Mesenchymal stem cell (in vitro differentiated cells and primary cell): ENCODE data around the gene ESR1.

Experiments
- DNase-seq: peaks from one replicate; pipeline ENCODE4 v3.0.0-alpha.2; 2013
- H2AFZ ChIP-seq: one replicate; pipeline ENCODE4 v1.6.1; 2013; ENCODE audit warnings: low read depth, mild to moderate bottlenecking, control low read depth, inconsistent platforms, low read length, moderate library complexity
- H2AK5ac ChIP-seq: 2 replicates; pipeline ENCODE4 v1.6.1; 2013; ENCODE audit warnings: low read length, moderate library complexity, mild to moderate bottlenecking, inconsistent platforms; ENCODE audit not compliant: severe bottlenecking
- H2BK120ac ChIP-seq: one replicate; pipeline ENCODE4 v1.6.1; 2013; ENCODE audit warnings: low read depth, mild to moderate bottlenecking, inconsistent platforms, low read length, moderate library complexity
- H2BK12ac ChIP-seq, 2 experiments: one replicate each; pipeline ENCODE4 v1.6.1; 2013; ENCODE audit warnings: inconsistent platforms in 2 of 2, low read length in 2 of 2, mild to moderate bottlenecking in 2 of 2, moderate library complexity in 2 of 2, control low read depth in 1 of 2
- H2BK15ac ChIP-seq: one replicate; pipeline ENCODE4 v1.6.1; 2013; ENCODE audit warnings: mild to moderate bottlenecking, low read depth, inconsistent platforms; ENCODE audit not compliant: poor library complexity, severe bottlenecking
- H2BK5ac ChIP-seq: 2 replicates; pipeline ENCODE4 v1.6.1; 2013; ENCODE audit warnings: low read depth, mild to moderate bottlenecking, low read length, control low read depth, inconsistent platforms; ENCODE audit not compliant: poor library complexity, severe bottlenecking
- H3K14ac ChIP-seq, 2 experiments: one replicate each; pipeline ENCODE4 v1.6.1; 2013; ENCODE audit warnings: inconsistent platforms in 2 of 2, low read length in 2 of 2, control low read depth in 1 of 2, mild to moderate bottlenecking in 1 of 2, moderate library complexity in 1 of 2
- H3K18ac ChIP-seq, 2 experiments: one replicate each; pipeline ENCODE4 v1.6.1; 2013; ENCODE audit warnings: inconsistent platforms in 2 of 2, low read length in 2 of 2, control low read depth in 1 of 2, low read depth in 1 of 2, mild to moderate bottlenecking in 1 of 2
- H3K23ac ChIP-seq, 2 experiments: one replicate each; pipeline ENCODE4 v1.6.1; 2013; ENCODE audit warnings: inconsistent platforms in 2 of 2, low read length in 2 of 2, mild to moderate bottlenecking in 2 of 2, moderate library complexity in 2 of 2, control low read depth in 1 of 2
- H3K27ac ChIP-seq: 2 replicates; pipeline ENCODE4 v1.5.1; 2013; ENCODE audit warnings: mild to moderate bottlenecking, moderate library complexity, low read length, control low read depth, inconsistent platforms; ENCODE audit not compliant: poor library complexity, severe bottlenecking
- H3K27me3 ChIP-seq, 2 experiments: 2 replicates each; pipeline versions ENCODE4 v1.6.1 to v1.7.0; 2013; ENCODE audit warnings: low read length in 2 of 2, mild to moderate bottlenecking in 2 of 2, moderate library complexity in 2 of 2, control low read depth in 1 of 2, inconsistent platforms in 1 of 2; ENCODE audit not compliant: control insufficient read depth in 1 of 2, insufficient read depth in 1 of 2
- H3K36me3 ChIP-seq, 2 experiments: 2 replicates each; pipeline versions ENCODE4 v1.6.1 to v1.7.0; 2013; ENCODE audit warnings: low read length in 2 of 2, control low read depth in 1 of 2, inconsistent platforms in 1 of 2, low read depth in 1 of 2, mild to moderate bottlenecking in 1 of 2; ENCODE audit not compliant: insufficient read depth in 2 of 2, control insufficient read depth in 1 of 2
- H3K4ac ChIP-seq, 2 experiments: one replicate each; pipeline ENCODE4 v1.6.1; 2013; ENCODE audit warnings: inconsistent platforms in 2 of 2, low read length in 2 of 2, mild to moderate bottlenecking in 2 of 2, moderate library complexity in 2 of 2, control low read depth in 1 of 2, low read depth in 1 of 2
- H3K4me1 ChIP-seq: 2 replicates; pipeline ENCODE4 v1.6.1; 2013; ENCODE audit warnings: low read depth, low read length, control low read depth; ENCODE audit not compliant: control insufficient read depth, insufficient read depth
- H3K4me2 ChIP-seq: 2 replicates; pipeline ENCODE4 v1.6.1; 2013; ENCODE audit warnings: low read length, mild to moderate bottlenecking, inconsistent platforms; ENCODE audit not compliant: poor library complexity, severe bottlenecking
- H3K4me3 ChIP-seq, 2 experiments: 2 replicates each; pipeline versions ENCODE4 v1.5.1 to v1.7.0; 2013; ENCODE audit warnings: low read length in 2 of 2, mild to moderate bottlenecking in 2 of 2, control low read depth in 1 of 2, low read depth in 1 of 2; ENCODE audit not compliant: insufficient read depth in 1 of 2
- H3K79me1 ChIP-seq: replicated peaks from 2 replicates; pipeline ENCODE4 v1.6.1; 2013; ENCODE audit warnings: mild to moderate bottlenecking, control low read depth, low read length, inconsistent platforms; ENCODE audit not compliant: poor library complexity, severe bottlenecking
- H3K9ac ChIP-seq: 2 replicates; pipeline ENCODE4 v1.7.0; 2013; ENCODE audit warnings: mild to moderate bottlenecking, low read length, moderate library complexity
- H3K9me3 ChIP-seq: 2 replicates; pipeline ENCODE4 v1.7.0; 2013; ENCODE audit warnings: mild to moderate bottlenecking, low read length; ENCODE audit not compliant: control insufficient read depth
- H4K8ac ChIP-seq: one replicate; pipeline ENCODE4 v1.6.1; 2013; ENCODE audit warnings: inconsistent platforms, mild to moderate bottlenecking, low read length, moderate library complexity
- H4K91ac ChIP-seq: one replicate; pipeline ENCODE4 v1.6.1; 2013; ENCODE audit warnings: mild to moderate bottlenecking, low read length, inconsistent platforms
- WGBS: methylation state at CpG from one replicate; pipeline ENCODE4 v1.1.7; 2013; ENCODE audit warnings: mixed read lengths; 5-methylcytosine and 5-hydroxymethylcytosine counted together

ESR1 gene

GRCh38 chr6:151763303-151763702 is 44.2 kb upstream of the ESR1 start:
- Histone ChIP-seq H3K4ac (no peak overlapping the region), H3K9me3 (no peaks in the 10 kb centered on the region), H4K91ac (no peak overlapping the region), H3K18ac (no peak overlapping the region), H3K36me3 (no peaks in the 10 kb centered on the region), H4K8ac (no peak overlapping the region), H3K4me3 (peak overlapping the region in 1 of 2 experiments; percentile 72), H2BK15ac (no peak overlapping the region), H3K14ac (no peak overlapping the region), H3K79me1 (no peaks in the 10 kb centered on the region), H3K9ac (peak overlapping the region; percentile 72), H2BK5ac (no peak overlapping the region), H2BK120ac (no peak overlapping the region), H2AFZ (no peak overlapping the region), H3K23ac (no peak overlapping the region), H2AK5ac (no peak overlapping the region), H2BK12ac (no peak overlapping the region), H3K27ac (no peak overlapping the region), H3K4me1 (peaks cover 4% of the 10 kb centered on the region), H3K4me2 (no peak overlapping the region), H3K27me3 (peaks cover 0 to 7% of the 10 kb centered on the region in 2 experiments)
- 86% methylated on average over 6 of the region's 9 CpGs for WGBS
- no peak for DNase-seq

GRCh38 chr6:151763938-151764680 is 43.4 kb upstream of the ESR1 start:
- Histone ChIP-seq H4K8ac (no peak overlapping the region), H2BK12ac (peak overlapping the region in 1 of 2 experiments; percentile 54), H4K91ac (no peak overlapping the region), H3K4me2 (peak overlapping the region; percentile 67), H3K4me3 (peak overlapping the region; percentile 0 to 72), H3K18ac (no peak overlapping the region), H3K27ac (no peak overlapping the region), H2AK5ac (no peak overlapping the region), H3K14ac (peak overlapping the region in 1 of 2 experiments; percentile 76), H2BK120ac (no peak overlapping the region), H2BK15ac (no peak overlapping the region), H2AFZ (no peak overlapping the region), H3K27me3 (peaks cover 0 to 7% of the 10 kb centered on the region in 2 experiments), H3K9ac (peak overlapping the region; percentile 72), H3K79me1 (no peaks in the 10 kb centered on the region), H3K23ac (no peak overlapping the region), H2BK5ac (no peak overlapping the region), H3K4ac (no peak overlapping the region), H3K4me1 (peaks cover 4% of the 10 kb centered on the region), H3K36me3 (no peaks in the 10 kb centered on the region), H3K9me3 (no peaks in the 10 kb centered on the region)
- 10% methylated on average over 17 of the region's 20 CpGs for WGBS
- DNase-seq, result peak; percentile 66

GRCh38 chr6:151765444-151765886 is 42.0 kb upstream of the ESR1 start:
- Histone ChIP-seq H3K36me3 (no peaks in the 10 kb centered on the region), H3K18ac (no peak overlapping the region), H3K23ac (no peak overlapping the region), H3K4me3 (no peak overlapping the region), H4K8ac (no peak overlapping the region), H3K4me2 (no peak overlapping the region), H4K91ac (no peak overlapping the region), H3K4me1 (peaks cover 4% of the 10 kb centered on the region), H3K14ac (no peak overlapping the region), H2BK120ac (no peak overlapping the region), H3K27me3 (peaks cover 0 to 7% of the 10 kb centered on the region in 2 experiments), H2BK12ac (no peak overlapping the region), H2AK5ac (no peak overlapping the region), H3K9me3 (no peaks in the 10 kb centered on the region), H2BK5ac (no peak overlapping the region), H2AFZ (no peak overlapping the region), H3K79me1 (no peaks in the 10 kb centered on the region), H3K4ac (no peak overlapping the region), H3K27ac (peak overlapping the region; percentile 55), H3K9ac (peak overlapping the region; percentile 72), H2BK15ac (no peak overlapping the region)
- WGBS, result 0% methylated on average over 2 of the region's 2 CpGs
- DNase-seq, result peak; percentile 71

GRCh38 chr6:151772446-151772845 is 35.0 kb upstream of the ESR1 start:
- no peak overlapping the region for H2AK5ac ChIP-seq
- H3K4me1 ChIP-seq, result no peaks in the 10 kb centered on the region
- no peak overlapping the region for H3K9ac ChIP-seq
- no peak for DNase-seq
- no peaks in the 10 kb centered on the region for H3K36me3 ChIP-seq
- H3K4ac ChIP-seq, result no peak overlapping the region
- no peak overlapping the region for H2AFZ ChIP-seq
- H4K8ac ChIP-seq, result no peak overlapping the region
- no peak overlapping the region for H2BK15ac ChIP-seq
- no peaks in the 10 kb centered on the region for H3K79me1 ChIP-seq
- no peaks in the 10 kb centered on the region for H3K27me3 ChIP-seq
- no CpG with 5 or more reads among the region's 1 CpG for WGBS
- no peaks in the 10 kb centered on the region for H3K9me3 ChIP-seq
- no peak overlapping the region for H2BK12ac ChIP-seq
- H3K14ac ChIP-seq, result no peak overlapping the region
- H3K23ac ChIP-seq, result no peak overlapping the region
- no peak overlapping the region for H2BK120ac ChIP-seq
- no peak overlapping the region for H3K4me2 ChIP-seq
- no peak overlapping the region for H3K4me3 ChIP-seq
- no peak overlapping the region for H4K91ac ChIP-seq
- H2BK5ac ChIP-seq, result no peak overlapping the region
- no peak overlapping the region for H3K18ac ChIP-seq
- H3K27ac ChIP-seq, result no peak overlapping the region
